Peyer's patch (tissue), 4 donors: ENCODE results near the gene PWWP2A. TPM values are rescaled to one million over a fixed set of nuclear protein-coding genes. Genes with fewer than 3 reads are reported as not detected.
A peak's percentile ranks its signal among the peaks of the same experiment; 100 is the strongest.
"Not testable (repeated sequence)": the region's sequence is repeated elsewhere in the genome, so short reads cannot be mapped to it uniquely, and the experiment has no call there.

Experiments
- DNase-seq, 3 donors: peaks; one replicate each; pipeline ENCODE4 v3.0.0-alpha.2; 2017 to 2019
- H3K27ac ChIP-seq, 4 donors: fragments of 200-600 bp; sonication (generic); one replicate each; pipeline ENCODE4 v1.5.1; 2016 to 2019
- H3K27me3 ChIP-seq, 2 donors: fragments of 200-600 bp; sonication (generic); one replicate each; pipeline ENCODE4 v1.5.1; 2019
- H3K36me3 ChIP-seq, 3 donors: fragments of 200-600 bp; sonication (generic); one replicate each; pipeline ENCODE4 v1.5.1; 2016 to 2019
- H3K4me1 ChIP-seq, 4 donors: fragments of 200-600 bp; sonication (generic); one replicate each; pipeline ENCODE4 v1.5.1; 2016 to 2019
- H3K4me3 ChIP-seq, 4 donors: fragments of 200-600 bp; sonication (generic); 1 replicate in 3 of 4; 2 replicates in 1 of 4; pipeline ENCODE4 v1.5.1; 2016 to 2019; ENCODE audit warnings: mild to moderate bottlenecking in 1 of 4
- H3K9me3 ChIP-seq, 4 donors: fragments of 200-600 bp; sonication (generic); one replicate each; pipeline ENCODE4 v1.5.1; 2016 to 2019; ENCODE audit warnings: mild to moderate bottlenecking in 1 of 4
- CTCF ChIP-seq, 6 experiments: fragments of 450-650 bp in 4 of 6; fragments of 200-600 bp in 2 of 6; sonication (generic) in 1 of 6; IDR thresholded peaks; one replicate each; pipeline ENCODE4 v1.5.1; 2017 to 2019; ENCODE audit warnings: antibody characterized with exemption in 6 of 6, mild to moderate bottlenecking in 3 of 6, moderate library complexity in 1 of 6
- POLR2A ChIP-seq, 2 donors: fragments of 450-650 bp; IDR thresholded peaks; one replicate each; pipeline ENCODE4 v1.5.1; 2017; ENCODE audit warnings: antibody characterized with exemption in 2 of 2, mild to moderate bottlenecking in 2 of 2, moderate library complexity in 2 of 2
- total RNA-seq, 4 donors: library from RNA; depleted of rRNA; stranded (reverse); fragments of >200 nt; gene quantifications; one replicate each; pipeline ENCODE4 v1.1.0, GENCODE V29; 2016

The PWWP2A gene
- total RNA-seq, 4 donors from 2014 or later, result 34.9 to 57.6 (median 54.3) TPM

- no peak for DNase-seq
- TF ChIP-seq POLR2A (IDR thresholded peaks at IDR 0.05), result no peak
- TF ChIP-seq CTCF (IDR thresholded peaks at IDR 0.05), result peak in 1 of 6 experiments; percentile 27
- H3K4me1 ChIP-seq, result no peaks in the 10 kb centered on the region
- no peak overlapping the region for H3K4me3 ChIP-seq
- H3K9me3 ChIP-seq, result no peaks in the 10 kb centered on the region
- peak overlapping the region in 1 of 4 donors; percentile 48 for H3K27ac ChIP-seq
- H3K36me3 ChIP-seq, result no peaks in the 10 kb centered on the region
- no peaks in the 10 kb centered on the region for H3K27me3 ChIP-seq
These were observed 35.9 kb upstream of the PWWP2A start for GRCh38 chr5:160155017-160155750.

DNA sequence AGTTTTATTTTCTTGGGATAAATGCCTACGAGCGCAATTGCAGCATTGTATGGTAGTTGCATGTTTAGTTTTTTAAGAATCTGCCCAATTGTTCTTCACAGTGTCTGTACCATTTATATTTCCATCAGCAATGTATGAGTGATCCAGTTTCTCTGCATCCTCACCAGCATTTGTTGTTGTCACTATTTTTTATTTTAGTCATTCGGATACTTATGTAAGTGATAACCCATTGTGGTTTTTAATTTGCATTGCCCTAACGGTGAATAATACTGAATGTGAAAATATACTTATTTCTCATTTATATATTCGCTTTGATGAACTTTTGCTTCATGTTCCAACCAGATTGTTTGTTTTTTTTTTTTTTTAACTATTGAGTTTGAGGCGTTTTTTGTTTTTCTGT lies 33.7 kb upstream of the PWWP2A start:
- Histone ChIP-seq H3K36me3 (no peaks in the 10 kb centered on the region), H3K4me3 (no peak overlapping the region), H3K9me3 (no peaks in the 10 kb centered on the region), H3K4me1 (no peaks in the 10 kb centered on the region), H3K27me3 (no peaks in the 10 kb centered on the region), H3K27ac (no peak overlapping the region)
- DNase-seq, result no peak
- no peak for TF ChIP-seq CTCF (IDR thresholded peaks at IDR 0.05)
- TF ChIP-seq POLR2A (IDR thresholded peaks at IDR 0.05), result no peak

GRCh38 chr5:160152287-160152686 lies 33.0 kb upstream of the PWWP2A start:
- H3K27me3 ChIP-seq, result no peaks in the 10 kb centered on the region
- no peaks in the 10 kb centered on the region for H3K9me3 ChIP-seq
- TF ChIP-seq POLR2A (IDR thresholded peaks at IDR 0.05) (no peak), CTCF (IDR thresholded peaks at IDR 0.05) (no peak)
- H3K36me3 ChIP-seq, result no peaks in the 10 kb centered on the region
- H3K4me1 ChIP-seq, result no peaks in the 10 kb centered on the region
- H3K27ac ChIP-seq, result no peak overlapping the region
- no peak overlapping the region for H3K4me3 ChIP-seq
- DNase-seq, result no peak

- no peaks in the 10 kb centered on the region for H3K4me1 ChIP-seq
- no peaks in the 10 kb centered on the region for H3K9me3 ChIP-seq
- no peak overlapping the region for H3K4me3 ChIP-seq
- H3K27ac ChIP-seq, result no peak overlapping the region
- no peak for TF ChIP-seq CTCF (IDR thresholded peaks at IDR 0.05)
- TF ChIP-seq POLR2A (IDR thresholded peaks at IDR 0.05), result no peak
- no peaks in the 10 kb centered on the region for H3K27me3 ChIP-seq
- no peak for DNase-seq
- no peaks in the 10 kb centered on the region for H3K36me3 ChIP-seq
These were observed 31.8 kb upstream of the PWWP2A start for GRCh38 chr5:160151017-160151416.

DNA sequence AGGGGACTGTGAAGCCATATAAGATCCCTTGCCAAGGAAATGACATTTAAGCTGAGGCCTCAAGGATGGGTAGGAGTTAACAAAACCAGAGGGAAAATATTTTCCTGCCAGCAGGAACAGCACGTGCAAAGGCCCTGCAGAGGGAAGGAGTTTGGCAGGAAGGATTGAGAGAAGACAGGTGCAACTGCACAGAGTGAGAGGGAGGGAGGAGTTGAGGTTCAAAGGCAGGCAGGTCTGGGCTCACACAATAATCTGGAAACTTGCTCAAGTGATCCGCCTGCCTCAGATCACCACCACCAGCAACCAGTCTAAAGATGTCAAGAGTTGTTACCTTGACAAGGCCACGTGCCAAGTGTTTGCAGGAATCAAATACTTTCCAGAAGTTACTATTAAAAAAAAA lies 31.1 kb upstream of the PWWP2A start:
- no peak for TF ChIP-seq POLR2A (IDR thresholded peaks at IDR 0.05)
- TF ChIP-seq CTCF (IDR thresholded peaks at IDR 0.05), result no peak
- Histone ChIP-seq H3K9me3 (no peaks in the 10 kb centered on the region), H3K4me3 (no peak overlapping the region), H3K27me3 (no peaks in the 10 kb centered on the region), H3K36me3 (no peaks in the 10 kb centered on the region), H3K4me1 (no peaks in the 10 kb centered on the region), H3K27ac (no peak overlapping the region)
- no peak for DNase-seq

DNA sequence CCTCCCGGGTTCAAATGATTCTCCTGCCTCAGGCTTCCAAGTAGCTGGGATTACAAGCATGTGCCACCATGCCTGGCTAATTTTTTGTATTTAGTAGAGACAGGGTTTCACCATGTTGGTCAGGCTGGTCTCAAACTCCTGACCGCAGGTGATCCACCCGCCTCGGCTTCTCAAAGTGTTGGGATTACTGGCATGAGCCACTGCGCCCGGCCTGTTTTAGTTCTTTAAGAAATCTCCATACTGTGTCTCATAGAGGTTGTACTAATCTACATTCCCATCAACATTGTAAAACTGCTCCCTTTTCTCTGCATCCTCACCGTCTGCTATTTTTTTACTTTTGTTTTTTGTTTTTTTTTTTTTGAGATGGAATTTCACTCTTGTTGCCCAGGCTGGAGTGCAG lies 25.2 kb upstream of the PWWP2A start:
- DNase-seq, H3K27ac ChIP-seq, H3K4me3 ChIP-seq, H3K4me1 ChIP-seq, H3K9me3 ChIP-seq, H3K36me3 ChIP-seq, H3K27me3 ChIP-seq: not testable (repeated sequence)
